Measurements from ENCODE around the gene ASCC1.
"Not testable (repeated sequence)": the region's sequence is repeated elsewhere in the genome, so short reads cannot be mapped to it uniquely, and the experiment has no call there.

Gene ASCC1, protein sequence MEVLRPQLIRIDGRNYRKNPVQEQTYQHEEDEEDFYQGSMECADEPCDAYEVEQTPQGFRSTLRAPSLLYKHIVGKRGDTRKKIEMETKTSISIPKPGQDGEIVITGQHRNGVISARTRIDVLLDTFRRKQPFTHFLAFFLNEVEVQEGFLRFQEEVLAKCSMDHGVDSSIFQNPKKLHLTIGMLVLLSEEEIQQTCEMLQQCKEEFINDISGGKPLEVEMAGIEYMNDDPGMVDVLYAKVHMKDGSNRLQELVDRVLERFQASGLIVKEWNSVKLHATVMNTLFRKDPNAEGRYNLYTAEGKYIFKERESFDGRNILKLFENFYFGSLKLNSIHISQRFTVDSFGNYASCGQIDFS

DNA sequence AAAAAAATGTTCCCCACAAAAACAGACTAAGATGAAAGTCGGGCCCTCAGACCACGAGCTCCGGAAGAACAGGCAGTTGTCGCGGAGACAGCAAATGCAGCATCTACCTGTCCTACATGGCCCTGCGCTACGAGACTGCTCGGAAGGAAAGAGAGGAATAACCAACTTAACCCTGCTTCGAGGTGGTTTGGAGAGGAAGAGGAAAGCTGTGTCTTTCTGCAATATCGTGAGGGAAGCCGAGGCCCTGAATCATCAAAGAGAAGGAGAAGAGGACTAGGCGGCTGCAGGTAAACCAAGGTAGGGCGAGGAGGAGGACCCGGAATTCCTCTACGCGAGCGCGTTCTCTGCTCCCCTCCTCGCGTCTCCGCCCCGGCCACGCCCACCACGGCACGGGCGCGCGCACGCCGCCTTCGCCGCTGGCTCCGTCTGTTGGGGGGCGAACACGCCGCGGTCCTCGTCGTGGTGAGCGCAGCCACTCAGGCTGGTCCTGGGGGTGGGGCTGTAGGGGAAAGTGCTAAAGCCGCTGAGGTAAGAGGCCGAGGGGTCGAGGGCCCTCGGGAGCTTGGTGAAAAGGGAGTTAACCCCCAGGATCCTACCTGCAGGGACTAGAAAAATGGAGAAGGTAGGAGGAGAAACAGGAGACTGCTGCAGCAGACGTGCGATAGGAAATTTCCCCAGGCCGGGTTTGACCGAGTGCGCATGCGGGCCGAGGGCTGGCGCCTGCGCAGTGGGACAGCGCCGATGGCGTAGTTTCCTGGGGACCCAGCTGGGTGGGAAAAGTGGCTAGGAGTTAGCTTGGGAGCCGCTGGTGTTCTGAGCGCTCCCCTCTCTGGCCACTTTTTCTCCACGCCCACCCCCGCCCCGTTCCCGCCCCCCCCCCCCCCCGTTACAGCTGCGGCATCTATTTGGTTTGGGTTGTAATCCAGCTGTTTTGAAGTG lies at the start of gene ASCC1, which contains the start of gene ANAPC16:
ASCC1 (minus strand) TSS at position 666 of the 939 bp plus-strand sequence. CDS start 2,978 bp downstream, outside the sequence.
ANAPC16 (plus strand) TSS at position 402 of the 939 bp plus-strand sequence. CDS start 7,903 bp downstream, outside the sequence.
- DNase-seq = peak; percentile 94

DNA sequence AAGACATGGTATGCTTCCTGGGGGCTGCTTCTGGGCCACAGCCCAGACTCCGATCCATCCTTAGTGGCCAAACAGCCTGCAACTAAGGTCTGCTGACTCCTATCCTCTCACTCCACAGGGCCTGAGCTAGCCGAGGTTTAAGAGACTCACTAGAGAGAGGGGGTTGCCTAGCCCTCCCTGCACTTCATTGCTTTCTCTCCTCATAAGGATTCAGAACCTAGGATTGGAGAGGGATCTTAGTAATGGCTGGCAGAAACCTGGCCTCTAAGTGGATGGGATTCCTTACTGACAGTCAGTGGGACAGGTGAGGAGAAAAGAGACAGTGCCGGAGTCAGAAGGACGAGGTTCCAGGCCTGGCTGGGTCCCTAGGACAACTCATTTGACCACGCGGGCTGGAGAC lies 49.4 kb upstream of the ASCC1 start:
- no peak for DNase-seq

DNA sequence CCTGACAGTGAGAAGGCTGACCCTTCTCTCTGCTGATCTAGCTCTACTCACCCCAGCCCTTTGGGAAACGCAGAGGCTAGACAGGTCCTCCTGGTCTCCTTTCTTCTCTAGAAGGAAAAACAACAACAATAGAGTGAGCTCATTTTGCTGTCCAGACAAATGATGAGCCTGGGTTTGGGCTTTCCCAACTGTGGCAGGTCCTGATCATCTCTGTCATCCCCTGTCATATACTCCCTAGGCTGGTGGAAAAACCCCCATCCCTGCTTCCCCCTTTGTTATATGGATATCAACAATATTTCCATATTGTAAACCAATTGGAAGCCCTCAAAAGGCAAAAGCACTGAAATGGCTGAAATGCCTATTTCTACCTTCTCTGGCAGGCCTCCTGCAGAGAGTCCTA lies 48.5 kb upstream of the ASCC1 start:
- no peak for DNase-seq

DNA sequence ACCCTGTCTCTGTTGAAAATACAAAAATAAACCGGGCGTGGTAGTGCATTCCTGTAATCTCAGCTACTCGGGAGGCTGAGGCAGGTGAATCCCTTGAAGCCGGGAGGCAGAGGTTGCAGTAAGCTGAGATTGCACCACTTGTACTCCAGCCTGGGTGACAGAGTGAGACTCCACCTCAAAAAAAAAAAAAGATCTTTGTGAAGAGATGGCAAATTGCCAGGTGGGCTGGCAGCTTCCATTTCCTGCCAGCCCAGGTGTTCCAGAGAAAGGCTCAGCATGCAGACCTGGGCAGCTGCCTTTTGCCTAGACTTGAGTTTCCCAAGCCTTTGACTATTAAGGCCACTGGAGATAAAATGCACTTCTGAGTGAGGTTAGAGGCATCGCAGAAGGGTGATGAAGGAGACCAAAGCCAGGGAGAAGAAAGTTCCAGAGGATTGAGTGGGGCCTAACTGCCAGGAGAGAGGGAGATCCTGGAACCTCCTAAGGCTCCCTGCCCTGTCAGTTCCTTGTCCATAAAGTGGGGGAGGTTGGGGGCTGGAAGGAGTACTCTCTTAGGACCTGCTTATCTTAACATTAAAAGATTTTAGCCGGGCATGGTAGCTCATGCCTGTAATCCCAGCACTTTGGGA lies 47.7 kb upstream of the ASCC1 start:
- peak; percentile 97 for DNase-seq

GRCh38 chr10:72261784-72262404 lies 45.8 kb upstream of the ASCC1 start:
- peak; percentile 61 for DNase-seq

- DNase-seq = peak; percentile 61
These were observed 45.1 kb upstream of the ASCC1 start for GRCh38 chr10:72260976-72261783.

DNA sequence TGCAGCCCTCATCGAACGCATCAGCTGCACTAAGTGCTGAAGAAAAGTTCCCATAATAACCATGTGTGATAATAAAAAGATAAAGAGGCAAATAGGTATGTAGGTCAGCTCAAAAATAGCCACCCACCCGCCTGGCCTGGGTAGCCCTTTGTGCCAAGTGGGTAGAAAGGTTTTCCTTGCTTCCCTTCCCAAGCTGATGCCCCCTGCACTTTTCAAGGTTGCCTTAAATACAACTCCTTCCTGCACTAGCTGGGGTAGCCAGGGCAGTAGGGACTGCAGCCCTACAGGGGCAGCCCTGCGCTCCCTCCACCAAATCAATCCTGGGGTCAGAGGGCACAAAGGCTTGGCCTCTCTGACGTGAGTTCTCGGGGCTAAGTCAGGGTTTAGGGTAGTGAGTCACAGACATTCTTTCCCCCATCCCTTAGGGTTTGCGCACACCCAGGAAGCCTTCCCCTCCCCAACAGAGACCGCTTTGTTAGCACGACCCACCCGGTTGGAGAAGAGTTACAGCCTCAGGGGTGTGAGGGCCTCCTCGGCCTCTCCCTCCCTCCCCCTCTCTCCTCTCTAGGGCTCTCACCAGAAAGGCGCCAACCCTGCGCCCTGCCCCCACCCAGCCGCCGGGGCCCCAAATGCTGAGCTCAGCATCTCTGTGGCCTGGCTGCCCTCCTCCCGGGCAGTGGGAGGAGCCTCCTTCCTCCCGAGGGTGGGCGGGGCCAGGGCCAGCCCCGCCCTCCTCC lies 44.3 kb upstream of the ASCC1 start:
- no peak for DNase-seq

- no peak for DNase-seq
These were observed 43.6 kb upstream of the ASCC1 start for GRCh38 chr10:72259491-72260238.

- no peak for DNase-seq
These were observed 42.5 kb upstream of the ASCC1 start for GRCh38 chr10:72258617-72259016.

DNA sequence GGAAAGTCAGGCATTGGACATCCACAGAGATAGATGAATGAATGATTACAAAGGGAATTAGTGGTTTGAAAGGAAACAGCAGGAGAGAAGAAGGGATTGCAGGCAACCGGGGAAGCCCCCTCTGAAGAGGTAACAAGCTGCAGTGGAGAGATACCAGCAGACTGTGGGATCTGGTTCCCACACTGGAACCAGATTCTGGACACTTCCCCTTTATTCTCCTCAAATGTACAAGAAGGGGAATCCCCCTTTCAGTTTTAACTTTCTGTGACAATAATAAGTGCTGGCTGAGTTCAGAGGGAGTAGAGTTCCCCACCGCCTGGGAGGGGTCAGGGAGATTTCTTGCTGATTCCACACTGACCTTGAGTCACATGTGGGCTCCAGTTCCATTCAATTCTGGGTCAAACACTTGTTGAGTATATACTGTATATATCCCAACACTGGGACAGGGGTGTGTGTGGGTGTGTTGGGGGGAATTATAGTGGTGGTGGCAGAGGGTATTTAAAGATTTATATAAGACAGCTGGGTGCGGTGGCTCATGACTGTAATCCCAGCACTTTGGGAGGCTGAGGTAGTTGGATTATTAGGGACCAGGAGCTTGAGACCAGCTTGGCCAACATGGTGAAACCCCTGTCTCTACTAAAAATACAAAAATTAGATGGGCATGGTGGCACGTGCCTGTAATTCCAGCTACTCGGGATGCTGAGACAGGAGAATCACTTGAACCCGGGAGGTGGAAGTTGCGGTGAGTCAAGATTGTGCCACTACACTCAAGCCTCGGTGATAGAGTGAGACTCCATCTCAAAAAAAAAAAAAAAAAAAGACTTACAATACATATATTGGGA lies 41.2 kb upstream of the ASCC1 start:
- DNase-seq = no peak

DNA sequence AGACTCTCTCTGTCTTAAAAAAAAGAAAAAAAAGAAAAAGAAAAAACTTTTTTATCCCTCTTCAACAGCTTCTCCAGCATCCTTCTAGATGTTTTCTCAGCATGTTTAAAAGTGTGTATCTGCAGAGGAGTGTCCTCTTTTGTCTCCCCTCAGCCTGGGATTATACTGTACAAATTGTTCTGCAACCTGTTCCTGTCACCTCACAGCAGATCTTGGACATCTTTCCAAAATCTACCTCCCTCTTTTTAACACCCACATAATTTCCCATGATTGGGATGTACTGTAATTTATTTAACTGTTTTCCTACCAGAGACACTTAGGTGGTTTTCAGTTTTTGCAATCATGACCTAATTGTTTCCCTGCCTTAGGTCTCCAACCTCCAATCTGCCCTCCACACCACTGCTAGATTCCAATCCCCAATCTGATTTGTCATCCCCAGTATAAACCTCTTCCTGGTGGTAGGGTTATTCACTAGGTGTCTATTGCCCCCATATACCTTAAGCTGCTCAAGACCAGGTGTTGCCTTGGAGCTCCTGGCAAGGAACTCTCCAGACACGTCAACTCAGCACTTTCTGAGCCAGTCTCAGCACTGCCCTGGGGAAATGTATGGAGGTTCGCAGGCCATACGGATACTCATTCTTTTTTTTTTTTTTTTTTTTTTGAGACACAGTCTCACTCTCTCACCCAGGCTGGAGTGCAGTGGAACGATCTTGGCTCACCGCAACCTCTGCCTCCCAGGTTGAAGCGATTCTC lies 40.1 kb upstream of the ASCC1 start:
- DNase-seq = no peak

- no peak for DNase-seq
These were observed 38.9 kb upstream of the ASCC1 start for GRCh38 chr10:72254813-72255568.

DNA sequence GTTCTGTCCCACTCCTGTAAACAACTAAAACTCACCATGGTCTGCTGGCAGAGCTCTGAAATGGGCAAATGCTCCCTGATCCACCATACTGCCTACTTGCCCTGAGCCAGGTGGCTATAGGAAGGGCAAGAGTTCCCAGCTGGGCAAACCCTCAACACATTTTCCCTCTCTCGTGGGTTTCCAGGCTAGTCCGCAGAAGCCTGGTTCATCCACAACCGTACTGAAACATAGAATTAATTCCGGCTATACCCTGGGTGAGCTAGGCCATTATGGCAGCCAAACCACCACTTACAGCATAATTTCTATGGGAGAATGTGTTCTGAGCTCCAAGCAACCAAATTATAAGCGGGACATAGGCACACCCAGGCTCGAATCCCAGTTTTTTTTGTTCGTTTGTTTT lies 37.5 kb upstream of the ASCC1 start:
- no peak for DNase-seq

- DNase-seq = no peak
These were observed 36.9 kb upstream of the ASCC1 start for GRCh38 chr10:72252972-72253371.

DNA sequence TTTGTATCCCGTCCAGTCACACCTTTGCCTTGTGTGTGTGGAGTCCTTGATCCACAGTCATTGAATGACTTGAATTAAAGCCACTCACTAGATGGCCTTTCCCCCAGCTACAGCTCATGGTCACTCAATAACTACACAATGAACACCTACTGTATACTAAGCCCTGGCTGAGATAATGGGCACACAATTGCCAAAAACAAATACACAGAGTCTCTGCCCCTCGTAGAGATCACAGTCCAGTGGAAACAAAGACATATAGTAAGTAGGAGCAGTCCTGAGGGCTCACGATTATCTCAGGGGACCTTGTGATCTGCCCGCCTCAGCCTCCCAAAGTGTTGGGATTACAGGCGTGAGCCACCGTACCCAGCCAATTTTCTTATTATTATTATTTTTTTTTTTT lies 35.6 kb upstream of the ASCC1 start:
- DNase-seq = no peak

GRCh38 chr10:72250666-72251065 lies 34.6 kb upstream of the ASCC1 start:
- no peak for DNase-seq

- not testable (repeated sequence) for DNase-seq
These were observed 33.2 kb upstream of the ASCC1 start for GRCh38 chr10:72249176-72249862.

Measured in DMS53 (cell line).